Fibroblast of pulmonary artery (primary cell): Measurements from ENCODE around the gene PHF14.

Source experiments
- DNase-seq: peaks from one replicate; pipeline ENCODE4 v3.0.0-alpha.2; 2010; ENCODE audit warnings: low read depth
- H3K4me3 ChIP-seq: replicated peaks from 2 replicates; pipeline ENCODE4 v1.5.1; 2011; ENCODE audit warnings: low read depth, mild to moderate bottlenecking, control low read depth, low read length, moderate library complexity
- TF ChIP-seq, protein P1 (sequence below): IDR thresholded peaks from 2 replicates; pipeline ENCODE4 v1.5.1; 2011; ENCODE audit warnings: mild to moderate bottlenecking, control low read depth, low read length, inconsistent platforms; ENCODE audit errors: missing control alignments

PHF14 gene

DNA sequence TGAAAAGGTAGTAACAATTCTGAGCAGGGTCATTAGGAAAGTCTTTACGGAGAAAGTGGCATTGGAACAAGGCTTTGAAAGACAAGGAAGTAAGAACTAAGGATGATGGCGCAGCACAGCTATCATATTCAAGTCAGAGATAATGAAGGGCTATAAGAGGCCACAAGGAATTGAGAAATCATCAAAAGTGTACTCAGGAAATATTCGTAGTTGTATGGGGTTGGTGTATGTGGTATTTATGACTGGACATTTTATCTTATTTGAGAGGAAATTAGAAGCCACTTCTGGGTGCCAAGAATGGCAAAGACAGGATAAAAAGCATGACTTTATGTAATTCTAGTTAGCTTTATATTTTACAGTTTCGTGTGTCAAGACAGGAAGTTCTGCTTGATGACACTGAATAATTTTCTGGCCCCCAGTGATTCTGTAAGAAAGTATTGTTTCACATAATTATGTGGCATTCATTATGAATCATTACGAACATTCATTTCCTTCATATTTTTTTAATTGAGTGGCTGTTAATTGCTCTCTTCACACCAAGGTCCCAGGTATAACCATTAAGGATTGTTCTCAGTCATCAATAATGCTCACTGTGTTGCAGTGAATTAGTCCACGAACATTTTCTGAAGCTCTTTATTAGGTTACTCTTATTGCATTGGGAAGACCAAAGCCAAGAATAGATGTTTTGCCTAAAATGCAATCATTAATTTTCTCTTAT lies 244.3 kb downstream of the PHF14 start:
- DNase-seq, result peak; percentile 12
- no peak overlapping the region for H3K4me3 ChIP-seq
- TF ChIP-seq, protein P1, sequence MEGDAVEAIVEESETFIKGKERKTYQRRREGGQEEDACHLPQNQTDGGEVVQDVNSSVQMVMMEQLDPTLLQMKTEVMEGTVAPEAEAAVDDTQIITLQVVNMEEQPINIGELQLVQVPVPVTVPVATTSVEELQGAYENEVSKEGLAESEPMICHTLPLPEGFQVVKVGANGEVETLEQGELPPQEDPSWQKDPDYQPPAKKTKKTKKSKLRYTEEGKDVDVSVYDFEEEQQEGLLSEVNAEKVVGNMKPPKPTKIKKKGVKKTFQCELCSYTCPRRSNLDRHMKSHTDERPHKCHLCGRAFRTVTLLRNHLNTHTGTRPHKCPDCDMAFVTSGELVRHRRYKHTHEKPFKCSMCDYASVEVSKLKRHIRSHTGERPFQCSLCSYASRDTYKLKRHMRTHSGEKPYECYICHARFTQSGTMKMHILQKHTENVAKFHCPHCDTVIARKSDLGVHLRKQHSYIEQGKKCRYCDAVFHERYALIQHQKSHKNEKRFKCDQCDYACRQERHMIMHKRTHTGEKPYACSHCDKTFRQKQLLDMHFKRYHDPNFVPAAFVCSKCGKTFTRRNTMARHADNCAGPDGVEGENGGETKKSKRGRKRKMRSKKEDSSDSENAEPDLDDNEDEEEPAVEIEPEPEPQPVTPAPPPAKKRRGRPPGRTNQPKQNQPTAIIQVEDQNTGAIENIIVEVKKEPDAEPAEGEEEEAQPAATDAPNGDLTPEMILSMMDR, result no peak
